ENCODE data around the gene IL27RA. TPM values are rescaled to one million over a fixed set of nuclear protein-coding genes. Genes with fewer than 3 reads are reported as not detected.

The IL27RA gene
- total RNA-seq, 1 experiment from 2014 or later = 18.3 TPM

DNA sequence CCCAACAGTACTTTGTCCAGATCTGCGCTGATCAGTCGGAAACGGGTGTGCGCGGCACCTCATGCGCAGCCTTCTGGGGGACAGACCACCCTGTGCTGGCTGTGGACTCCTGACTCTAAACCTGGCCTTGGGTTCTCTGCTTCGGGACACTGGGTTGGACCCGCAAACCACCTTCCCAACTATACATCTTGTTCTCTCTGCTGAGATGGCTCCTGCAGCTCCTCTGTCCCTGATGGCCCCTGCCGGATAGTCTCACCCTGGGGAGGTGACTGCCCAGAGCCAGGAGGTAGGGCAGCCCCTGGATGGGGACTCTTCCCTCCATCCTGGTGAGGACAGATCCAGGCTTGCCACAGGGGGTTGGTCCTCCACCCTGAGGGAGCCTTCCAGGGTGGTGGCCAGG is 48.8 kb upstream of the IL27RA start:
- ATAC-seq = no peak
- TF ChIP-seq CEBPB (IDR thresholded peaks at IDR 0.05; ENCODE audit: low read depth) = no peak
- H3K27ac ChIP-seq (ENCODE audit: low read depth, low read length) = no peak overlapping the region
- H3K9me3 ChIP-seq (ENCODE audit: control insufficient read depth in 1 of 2, insufficient read depth in 1 of 2, low read depth in 1 of 2, low read length in 2 of 2) = no peaks in the 10 kb centered on the region
- ChIA-PET POLR2A (no interaction called here), CTCF (no interaction called here), RAD21 (ENCODE audit: low non-redundant PET in 1 of 2, low total read pairs in 2 of 2, uncharacterized antibody in 2 of 2, unreplicated experiment in 2 of 2) (no interaction called here)
- no peaks in the 10 kb centered on the region for H3K9me2 ChIP-seq (ENCODE audit: insufficient read depth)
- no peak for DNase-seq (ENCODE audit: low read depth, low spot score)
- H3K4me1 ChIP-seq (ENCODE audit: control insufficient read depth in 1 of 2, insufficient read depth in 2 of 2, low read length in 2 of 2) = peaks cover 8 to 12% of the 10 kb centered on the region in 2 experiments; a peak in 3 of 4 replicates
- no peak overlapping the region for H3K4me3 ChIP-seq (replicated peaks in 1 of 2; ENCODE audit: low read depth in 1 of 2, low read length in 2 of 2)
- no peaks in the 10 kb centered on the region; a peak in 1 of 4 replicates for H3K36me3 ChIP-seq (ENCODE audit: control insufficient read depth in 1 of 2, insufficient read depth in 2 of 2, low read length in 2 of 2)
- H4K20me1 ChIP-seq (ENCODE audit: insufficient read depth) = no peaks in the 10 kb centered on the region
- no peak overlapping the region for H3K9ac ChIP-seq (ENCODE audit: low read length)
- H3K4me2 ChIP-seq (ENCODE audit: low read length) = no peak overlapping the region
- intact Hi-C loops (cut with micrococcal nuclease) = no loop called here
- no TSS peak for BruUV-seq (replicated peaks)
- H2AFZ ChIP-seq (ENCODE audit: low read depth, low read length, poor library complexity, severe bottlenecking) = no peak overlapping the region
- H3K79me2 ChIP-seq (ENCODE audit: insufficient read depth, low read length) = no peaks in the 10 kb centered on the region
- no peaks in the 10 kb centered on the region for H3K27me3 ChIP-seq (ENCODE audit: insufficient read depth, low read length)

DNA sequence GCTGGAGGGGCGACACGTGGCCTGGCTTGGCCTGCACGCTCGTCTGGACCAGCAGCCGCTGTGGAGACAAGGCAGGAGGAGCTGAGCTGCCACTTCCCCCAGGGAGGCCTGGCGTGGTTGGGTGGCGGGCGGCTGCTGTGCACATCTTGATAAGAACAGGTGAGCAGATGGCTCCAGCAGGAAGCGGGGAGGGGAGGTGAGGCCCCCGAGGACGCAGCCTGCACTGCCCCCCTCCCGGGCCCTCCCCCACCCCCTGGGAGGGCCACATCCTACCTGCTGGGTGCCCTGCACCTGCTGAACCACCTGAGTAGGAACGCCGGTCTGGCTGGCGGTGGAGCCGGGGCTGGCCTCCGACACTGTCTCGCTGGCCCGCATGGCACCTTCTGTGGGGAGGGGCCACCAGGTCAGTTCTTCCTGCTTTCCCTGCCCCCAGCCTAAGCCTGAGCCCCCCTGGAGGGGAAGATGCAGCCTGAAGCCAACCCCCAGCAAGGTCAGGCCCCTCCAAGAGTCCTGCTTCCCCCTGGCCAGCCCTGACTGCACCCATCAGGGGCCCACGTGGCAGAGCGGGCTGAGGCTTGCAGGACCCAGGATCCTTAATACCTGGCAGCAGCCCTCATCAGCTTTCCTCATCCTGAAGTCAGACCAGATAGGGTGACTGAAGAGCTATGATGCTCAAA is 48.2 kb upstream of the IL27RA start:
- H3K79me2 ChIP-seq (ENCODE audit: insufficient read depth, low read length) = no peaks in the 10 kb centered on the region
- ATAC-seq = no peak
- ChIA-PET POLR2A (no interaction called here), CTCF (no interaction called here), RAD21 (ENCODE audit: low non-redundant PET in 1 of 2, low total read pairs in 2 of 2, uncharacterized antibody in 2 of 2, unreplicated experiment in 2 of 2) (no interaction called here)
- no peaks in the 10 kb centered on the region for H3K9me3 ChIP-seq (ENCODE audit: control insufficient read depth in 1 of 2, insufficient read depth in 1 of 2, low read depth in 1 of 2, low read length in 2 of 2)
- no peak overlapping the region for H3K4me2 ChIP-seq (ENCODE audit: low read length)
- intact Hi-C loops (cut with micrococcal nuclease) = no loop called here
- H3K36me3 ChIP-seq (ENCODE audit: control insufficient read depth in 1 of 2, insufficient read depth in 2 of 2, low read length in 2 of 2) = no peaks in the 10 kb centered on the region; a peak in 1 of 4 replicates
- no TSS peak for BruUV-seq (replicated peaks)
- TF ChIP-seq EGR1 (IDR thresholded peaks at IDR 0.05; ENCODE audit: low read depth) (no peak), YY1 (IDR thresholded peaks at IDR 0.05; ENCODE audit: extremely low read depth, insufficient replicate concordance, low read depth, low read length) (no peak), ZNF274 (IDR thresholded peaks at IDR 0.05; ENCODE audit: low read depth, low read length) (no peak), JUND (IDR thresholded peaks at IDR 0.05) (no peak), SP1 (IDR thresholded peaks at IDR 0.05; ENCODE audit: low read depth) (no peak)
- TF ChIP-seq, protein P1, sequence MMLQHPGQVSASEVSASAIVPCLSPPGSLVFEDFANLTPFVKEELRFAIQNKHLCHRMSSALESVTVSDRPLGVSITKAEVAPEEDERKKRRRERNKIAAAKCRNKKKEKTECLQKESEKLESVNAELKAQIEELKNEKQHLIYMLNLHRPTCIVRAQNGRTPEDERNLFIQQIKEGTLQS (IDR thresholded peaks at IDR 0.05) = no peak
- TF ChIP-seq, protein P2, sequence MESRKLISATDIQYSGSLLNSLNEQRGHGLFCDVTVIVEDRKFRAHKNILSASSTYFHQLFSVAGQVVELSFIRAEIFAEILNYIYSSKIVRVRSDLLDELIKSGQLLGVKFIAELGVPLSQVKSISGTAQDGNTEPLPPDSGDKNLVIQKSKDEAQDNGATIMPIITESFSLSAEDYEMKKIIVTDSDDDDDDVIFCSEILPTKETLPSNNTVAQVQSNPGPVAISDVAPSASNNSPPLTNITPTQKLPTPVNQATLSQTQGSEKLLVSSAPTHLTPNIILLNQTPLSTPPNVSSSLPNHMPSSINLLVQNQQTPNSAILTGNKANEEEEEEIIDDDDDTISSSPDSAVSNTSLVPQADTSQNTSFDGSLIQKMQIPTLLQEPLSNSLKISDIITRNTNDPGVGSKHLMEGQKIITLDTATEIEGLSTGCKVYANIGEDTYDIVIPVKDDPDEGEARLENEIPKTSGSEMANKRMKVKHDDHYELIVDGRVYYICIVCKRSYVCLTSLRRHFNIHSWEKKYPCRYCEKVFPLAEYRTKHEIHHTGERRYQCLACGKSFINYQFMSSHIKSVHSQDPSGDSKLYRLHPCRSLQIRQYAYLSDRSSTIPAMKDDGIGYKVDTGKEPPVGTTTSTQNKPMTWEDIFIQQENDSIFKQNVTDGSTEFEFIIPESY (IDR thresholded peaks at IDR 0.05; ENCODE audit: extremely low read depth, insufficient replicate concordance, low read length) = no peak
- H3K4me3 ChIP-seq (replicated peaks in 1 of 2; ENCODE audit: low read depth in 1 of 2, low read length in 2 of 2) = no peak overlapping the region
- H3K9me2 ChIP-seq (ENCODE audit: insufficient read depth) = no peaks in the 10 kb centered on the region
- DNase-seq (ENCODE audit: low read depth, low spot score) = no peak
- no peak overlapping the region for H2AFZ ChIP-seq (ENCODE audit: low read depth, low read length, poor library complexity, severe bottlenecking)
- H3K27me3 ChIP-seq (ENCODE audit: insufficient read depth, low read length) = no peaks in the 10 kb centered on the region
- H3K9ac ChIP-seq (ENCODE audit: low read length) = no peak overlapping the region
- no peaks in the 10 kb centered on the region for H4K20me1 ChIP-seq (ENCODE audit: insufficient read depth)
- no peak overlapping the region for H3K27ac ChIP-seq (ENCODE audit: low read depth, low read length)
- peaks cover 8 to 12% of the 10 kb centered on the region in 2 experiments; a peak in 3 of 4 replicates for H3K4me1 ChIP-seq (ENCODE audit: control insufficient read depth in 1 of 2, insufficient read depth in 2 of 2, low read length in 2 of 2)

Data from HCT116 (cell line).